ENCODE measurements around the gene DIPK1C. TPM values are rescaled to one million over a fixed set of nuclear protein-coding genes. Genes with fewer than 3 reads are reported as not detected.

DIPK1C gene
- polyA plus RNA-seq, 2 of the 4 experiments (the other 2 are of a cell fraction): not detected

- DNase-seq (ENCODE audit: low read depth in 1 of 2, low spot score in 1 of 2) (no peak), FAIRE-seq (no peak), ATAC-seq (no peak)
- Histone ChIP-seq H3K27ac (no peak overlapping the region), H3K9me3 (peaks cover 11% of the 10 kb centered on the region; the same call in 1 of the 3 replicates), H3K4me3 (no peak overlapping the region), H3K4me1 (no peaks in the 10 kb centered on the region), H3K4me2 (no peak overlapping the region)
- TF ChIP-seq RCOR1 (IDR thresholded peaks at IDR 0.05; ENCODE audit: low read depth, low read length) (no peak), SMC3 (IDR thresholded peaks at IDR 0.05) (no peak), HMGXB4 (CRISPR knock-in tag; IDR thresholded peaks at IDR 0.05; ENCODE audit: borderline replicate concordance) (no peak), ZNF302 (CRISPR knock-in tag; IDR thresholded peaks at IDR 0.05) (no peak), HOXB13 (CRISPR knock-in tag; IDR thresholded peaks at IDR 0.05; ENCODE audit: low read depth) (no peak), ELK1 (IDR thresholded peaks at IDR 0.05; ENCODE audit: low read depth, low read length) (no peak)
- ChIA-PET POLR2A (no interaction called here), CTCF (no interaction called here)
- 19% methylated on average over 5 of the region's 5 CpGs for WGBS (ENCODE audit: missing lambda C conversion rate)
Measured at GRCh38 chr18:74420926-74421325, 36.2 kb downstream of the DIPK1C start.

- TF ChIP-seq TP53 (CRISPR knock-in tag; IDR thresholded peaks at IDR 0.05): no peak
- TF ChIP-seq POLR2AphosphoS2 (conservative IDR thresholded peaks at IDR 0.05; ENCODE audit: low read length): no peak
- TF ChIP-seq EP300 (IDR thresholded peaks at IDR 0.05): no peak
- no peak for TF ChIP-seq MAFK (IDR thresholded peaks at IDR 0.05; ENCODE audit: partially characterized antibody)
- no peak for TF ChIP-seq HOXB5 (CRISPR knock-in tag; IDR thresholded peaks at IDR 0.05)
- TF ChIP-seq RCOR1 (IDR thresholded peaks at IDR 0.05; ENCODE audit: low read depth, low read length): no peak
- no peak for TF ChIP-seq ZFP36 (IDR thresholded peaks at IDR 0.05; ENCODE audit: borderline replicate concordance, partially characterized antibody)
- TF ChIP-seq CEBPB (IDR thresholded peaks at IDR 0.05): no peak
- TF ChIP-seq SMC3 (IDR thresholded peaks at IDR 0.05): no peak
- no peak for TF ChIP-seq CBX2 (IDR thresholded peaks at IDR 0.05; ENCODE audit: borderline replicate concordance, low read depth)
- TF ChIP-seq ZSCAN20 (CRISPR knock-in tag; IDR thresholded peaks at IDR 0.05): no peak
- no peak for TF ChIP-seq EHMT2 (IDR thresholded peaks at IDR 0.05; ENCODE audit: low read depth)
- CTCF ChIA-PET: no interaction called here
- no peak for DNase-seq (ENCODE audit: low read depth in 1 of 2, low spot score in 1 of 2)
- Histone ChIP-seq H3K4me3 (no peak overlapping the region), H3K4me2 (no peak overlapping the region), H3K9me3 (peaks cover 11% of the 10 kb centered on the region; the same call in 1 of the 3 replicates), H3K27ac (no peak overlapping the region), H3K4me1 (no peaks in the 10 kb centered on the region)
- ATAC-seq: no peak
- no peak for FAIRE-seq
- POLR2A ChIA-PET: no interaction called here
- WGBS (ENCODE audit: missing lambda C conversion rate): 24% methylated on average over 2 of the region's 2 CpGs
Measured at GRCh38 chr18:74420481-74420880, 36.6 kb downstream of the DIPK1C start.

GRCh38 chr18:74419761-74420160 is 37.3 kb downstream of the DIPK1C start:
- Histone ChIP-seq H3K4me2 (no peak overlapping the region), H3K4me3 (no peak overlapping the region), H3K27ac (no peak overlapping the region), H3K9me3 (0 out of 3 replicates have a peak, but pooled peaks cover 8% of the 10 kb centered on the region), H3K4me1 (no peaks in the 10 kb centered on the region)
- ATAC-seq: no peak
- DNase-seq (ENCODE audit: low read depth in 1 of 2, low spot score in 1 of 2): no peak
- CTCF ChIA-PET: no interaction called here
- 12% methylated on average over 4 of the region's 4 CpGs for WGBS (ENCODE audit: missing lambda C conversion rate)
- POLR2A ChIA-PET: no interaction called here
- TF ChIP-seq MYC (IDR thresholded peaks at IDR 0.05; ENCODE audit: borderline replicate concordance, low read length): no peak
- FAIRE-seq: no peak

GRCh38 chr18:74418023-74418422 is 39.1 kb downstream of the DIPK1C start:
- CTCF ChIA-PET: no interaction called here
- TF ChIP-seq BCL3 (IDR thresholded peaks at IDR 0.05): no peak
- no peak for TF ChIP-seq E2F6 (IDR thresholded peaks at IDR 0.05; ENCODE audit: borderline replicate concordance, low read depth)
- TF ChIP-seq POLR2AphosphoS2 (conservative IDR thresholded peaks at IDR 0.05; ENCODE audit: low read length): no peak
- TF ChIP-seq ESRRA (IDR thresholded peaks at IDR 0.05; ENCODE audit: borderline replicate concordance, low read length): no peak
- TF ChIP-seq MAFK (IDR thresholded peaks at IDR 0.05; ENCODE audit: partially characterized antibody): no peak
- no peak for TF ChIP-seq ELK1 (IDR thresholded peaks at IDR 0.05; ENCODE audit: low read depth, low read length)
- no peak for TF ChIP-seq TP53 (CRISPR knock-in tag; IDR thresholded peaks at IDR 0.05)
- no peak for TF ChIP-seq CEBPB (IDR thresholded peaks at IDR 0.05)
- TF ChIP-seq SMC3 (IDR thresholded peaks at IDR 0.05): no peak
- TF ChIP-seq TFCP2L1 (CRISPR knock-in tag; IDR thresholded peaks at IDR 0.05): no peak

More at GRCh38 chr18:74418023-74418422, 39.1 kb downstream of the DIPK1C start:
- DNase-seq (ENCODE audit: low read depth in 1 of 2, low spot score in 1 of 2) (no peak), FAIRE-seq (no peak), ATAC-seq (no peak)
- POLR2A ChIA-PET: no interaction called here
- Histone ChIP-seq H3K4me2 (no peak overlapping the region), H3K9me3 (no peaks in the 10 kb centered on the region), H3K4me3 (no peak overlapping the region), H3K4me1 (no peaks in the 10 kb centered on the region), H3K27ac (no peak overlapping the region)
- WGBS (ENCODE audit: missing lambda C conversion rate): 18% methylated on average over 2 of the region's 2 CpGs
